GM18505 (cell line): ENCODE results near the gene VASP.
"Not testable (repeated sequence)": the region's sequence is repeated elsewhere in the genome, so short reads cannot be mapped to it uniquely, and the experiment has no call there.

Source experiments
- ATAC-seq: cut with Tn5 transposase; IDR thresholded peaks from one replicate; pipeline ENCODE4 v1.9.1; 2021; ENCODE audit not compliant: unreplicated experiment
- POLR2A ChIP-seq: IDR thresholded peaks from 4 replicates; pipeline ENCODE4 v1.6.1; 2011; ENCODE audit warnings: borderline replicate concordance; ENCODE audit not compliant: insufficient read depth, insufficient read length; ENCODE audit errors: extremely low read depth

VASP gene

GRCh38 chr19:45507872-45508416 lies 665 bp downstream of the VASP start:
- ATAC-seq: no peak
- TF ChIP-seq POLR2A: no peak

- ATAC-seq: no peak
- TF ChIP-seq POLR2A: no peak
Measured at GRCh38 chr19:45508417-45508860, 1.2 kb downstream of the VASP start.

GRCh38 chr19:45508861-45509691 lies 1.8 kb downstream of the VASP start:
- ATAC-seq: no peak
- peak; percentile 40 for TF ChIP-seq POLR2A

- ATAC-seq: no peak
- TF ChIP-seq POLR2A: no peak
Measured at GRCh38 chr19:45509692-45510015, 2.4 kb downstream of the VASP start.

GRCh38 chr19:45510352-45510751 lies 3.1 kb downstream of the VASP start:
- ATAC-seq: not testable (repeated sequence)

GRCh38 chr19:45511074-45511473 lies 3.8 kb downstream of the VASP start:
- no peak for TF ChIP-seq POLR2A
- ATAC-seq: no peak

- no peak for ATAC-seq
Measured at GRCh38 chr19:45512881-45513483, 5.7 kb downstream of the VASP start.

GRCh38 chr19:45514376-45515051 lies 7.2 kb downstream of the VASP start:
- no peak for ATAC-seq

More at GRCh38 chr19:45512881-45513483, 5.7 kb downstream of the VASP start:
- TF ChIP-seq POLR2A: no peak

GRCh38 chr19:45515081-45515624 lies 7.9 kb downstream of the VASP start:
- no peak for ATAC-seq
- no peak for TF ChIP-seq POLR2A

More at GRCh38 chr19:45514376-45515051, 7.2 kb downstream of the VASP start:
- TF ChIP-seq POLR2A: no peak

GRCh38 chr19:45515807-45516401 lies 8.6 kb downstream of the VASP start:
- no peak for ATAC-seq
- no peak for TF ChIP-seq POLR2A

- no peak for ATAC-seq
- TF ChIP-seq POLR2A: no peak
Measured at GRCh38 chr19:45517238-45517637, 10.0 kb downstream of the VASP start.

- no peak for TF ChIP-seq POLR2A
Measured at GRCh38 chr19:45517641-45518468, 10.6 kb downstream of the VASP start.

More at GRCh38 chr19:45517641-45518468, 10.6 kb downstream of the VASP start:
- ATAC-seq: no peak
